Germinal center (tissue), 1 donor: ENCODE data around the gene PCSK4.
A peak's percentile ranks its signal among the peaks of the same experiment; 100 is the strongest.
"Not testable (repeated sequence)": the region's sequence is repeated elsewhere in the genome, so short reads cannot be mapped to it uniquely, and the experiment has no call there.

Experiments
- DNase-seq: peaks from one replicate; pipeline ENCODE4 v3.0.0; 2012; ENCODE audit warnings: mixed read lengths, low spot score

The PCSK4 gene

DNA sequence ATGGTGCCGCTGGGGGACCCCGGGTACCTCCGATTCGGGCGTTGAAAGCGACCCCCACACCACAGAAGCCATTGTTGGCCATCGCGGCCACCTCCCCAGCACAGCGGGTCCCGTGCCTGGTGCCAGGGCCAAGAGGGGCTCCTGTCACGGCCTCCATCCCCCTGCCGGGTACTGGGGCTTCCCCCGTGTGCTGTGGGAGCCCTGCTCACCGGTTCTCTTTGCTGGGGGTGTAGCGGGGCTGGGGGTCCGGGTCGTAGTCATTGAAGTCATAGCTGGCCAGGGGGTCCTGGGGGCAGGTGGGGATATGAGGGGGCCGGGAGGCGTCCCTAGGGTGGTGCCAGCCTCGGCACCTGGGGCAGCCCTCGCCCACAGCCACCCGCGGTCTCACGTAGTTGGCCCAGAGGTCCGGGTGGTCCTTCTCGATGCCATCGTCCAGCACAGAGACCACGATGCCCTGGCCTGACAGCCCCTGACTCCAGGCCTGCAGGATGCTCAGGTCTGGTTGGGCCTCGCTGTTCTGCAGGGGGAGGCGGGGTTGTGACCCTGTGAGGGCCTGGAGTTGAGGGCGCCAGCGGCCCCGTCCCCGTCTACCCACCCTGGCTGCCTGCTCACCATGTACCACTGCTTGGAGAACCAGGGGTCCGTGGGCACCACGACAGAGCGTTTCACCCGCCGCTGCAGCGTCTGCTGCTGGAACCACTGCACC lies 2.4 kb downstream of the PCSK4 start:
- DNase-seq, result no peak

DNA sequence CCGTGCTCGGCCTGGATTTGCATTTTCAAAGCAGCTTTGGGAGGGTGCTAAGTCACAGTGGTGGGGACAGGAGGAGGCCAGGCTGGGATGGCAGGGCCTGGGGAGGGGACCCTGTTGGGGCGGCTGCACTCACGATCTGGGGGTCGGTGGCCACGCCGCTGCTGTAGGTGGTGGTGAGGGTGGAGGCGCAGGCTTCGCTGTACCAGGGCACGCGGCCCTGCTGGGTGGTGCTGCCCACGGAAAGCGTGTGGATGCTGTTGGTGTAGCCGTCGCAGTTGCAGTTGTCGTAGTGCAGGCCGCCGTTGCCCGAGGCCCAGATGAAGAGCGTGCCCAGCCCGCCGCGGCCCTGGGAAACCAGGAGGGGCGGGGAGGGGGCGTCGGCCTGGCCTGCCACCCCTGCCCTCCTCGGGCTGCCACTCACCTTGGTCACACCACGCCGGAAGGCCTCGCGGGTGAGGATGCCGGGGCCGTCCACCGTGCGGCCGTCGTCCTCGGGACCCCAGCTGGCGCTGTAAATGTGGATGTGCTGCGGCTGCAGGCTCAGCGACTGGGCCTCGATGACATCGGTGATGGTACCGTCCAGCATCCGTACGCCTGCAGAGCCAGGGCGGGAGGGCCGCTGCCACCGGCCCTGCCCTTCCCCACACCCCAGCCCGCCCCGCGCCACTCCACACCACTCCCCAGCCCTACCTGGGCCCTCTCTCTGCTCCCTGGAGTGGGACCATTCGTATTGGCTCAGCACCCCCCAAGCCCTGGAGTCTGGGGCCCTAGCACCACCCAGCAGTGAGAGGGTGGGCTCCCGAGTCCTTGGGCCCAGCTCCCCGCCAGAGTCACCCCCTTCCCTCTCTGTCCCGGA lies 3.2 kb downstream of the PCSK4 start:
- DNase-seq, result no peak

DNA sequence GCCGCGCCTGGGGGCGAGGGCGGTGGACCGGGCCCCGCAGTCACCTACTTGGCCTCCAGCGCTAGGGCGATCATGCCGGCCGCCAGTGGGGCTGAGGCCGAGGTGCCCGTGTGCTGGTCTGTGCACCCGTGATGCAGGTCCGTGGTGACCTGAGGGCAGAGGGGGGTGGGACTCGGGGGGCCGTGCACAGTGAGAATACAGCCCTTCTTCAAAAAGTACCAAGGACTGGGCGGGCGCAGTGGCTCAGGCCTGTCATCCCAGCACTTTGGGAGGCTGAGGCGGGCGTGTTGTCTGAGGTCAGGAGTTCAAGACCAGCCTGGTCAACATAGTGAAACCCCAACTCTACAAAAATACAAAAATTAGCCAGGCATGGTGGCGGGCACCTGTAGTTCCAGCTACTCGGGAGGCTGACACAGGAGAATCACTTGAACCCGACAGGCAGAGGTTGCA lies 6.1 kb downstream of the PCSK4 start:
- no peak for DNase-seq

GRCh38 chr19:1483131-1483978 lies 6.8 kb downstream of the PCSK4 start:
- no peak for DNase-seq

DNA sequence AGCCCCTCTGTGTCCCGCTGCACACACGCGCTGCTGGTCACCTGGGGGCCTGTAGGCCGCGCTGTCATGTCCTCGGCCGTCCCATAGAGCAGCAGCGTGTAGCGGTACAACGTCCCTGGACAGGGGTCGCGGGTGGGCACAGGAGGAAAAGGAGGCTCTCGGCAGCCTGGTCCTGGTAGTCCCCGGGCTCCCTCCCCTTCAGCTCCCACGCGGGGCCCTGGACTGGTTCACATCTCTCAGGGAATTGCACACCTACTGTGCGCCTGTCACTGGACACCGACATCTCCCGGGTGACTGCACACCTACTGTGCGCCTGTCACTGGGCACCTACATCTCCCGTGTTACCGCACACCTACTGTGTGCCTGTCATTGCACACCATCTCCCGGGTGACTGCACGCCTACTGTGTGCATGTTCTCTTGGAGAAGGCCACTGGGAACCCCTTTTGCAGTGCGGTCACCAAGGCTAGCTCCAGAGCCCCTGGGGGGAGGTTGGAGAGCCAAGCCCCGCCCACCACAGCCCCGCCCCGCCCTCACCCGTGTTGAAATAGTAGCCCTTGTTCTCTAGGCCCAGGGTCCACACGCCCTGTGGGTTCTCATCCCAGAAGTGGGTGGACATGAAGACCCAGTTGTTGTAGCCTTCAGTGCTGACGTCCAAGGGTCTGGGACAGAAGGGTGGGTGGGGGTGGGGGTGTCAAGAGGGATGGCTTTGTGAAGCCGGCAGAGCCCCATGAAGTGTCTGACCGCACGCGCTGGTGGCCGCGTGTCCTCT lies 7.6 kb downstream of the PCSK4 start:
- no peak for DNase-seq

DNA sequence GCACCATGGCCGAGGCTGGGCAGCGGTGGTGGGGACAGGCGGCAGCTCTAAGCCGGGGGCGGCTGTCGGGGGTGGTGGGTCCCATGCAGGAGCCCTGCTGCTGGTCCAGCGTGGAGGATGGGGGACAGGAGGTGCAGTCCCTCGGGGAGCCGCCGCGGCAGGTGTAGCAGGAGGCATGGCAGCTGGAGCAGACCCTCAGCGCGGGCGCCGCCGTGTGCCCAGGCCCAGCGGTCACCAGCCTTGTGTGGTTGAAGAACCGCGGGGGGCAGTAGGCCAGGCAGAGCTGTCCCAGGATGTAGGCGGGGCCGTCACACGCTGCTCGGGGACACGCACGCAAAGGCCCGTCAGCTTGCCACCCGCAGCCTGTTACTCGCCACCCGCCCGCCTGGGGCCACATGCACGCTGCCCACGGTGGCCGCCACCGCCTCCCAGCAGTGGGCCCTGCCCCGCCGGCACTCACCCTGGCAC lies 8.2 kb downstream of the PCSK4 start:
- DNase-seq, result no peak

- DNase-seq, result no peak
Measured at GRCh38 chr19:1481224-1481892, 8.8 kb downstream of the PCSK4 start.

DNA sequence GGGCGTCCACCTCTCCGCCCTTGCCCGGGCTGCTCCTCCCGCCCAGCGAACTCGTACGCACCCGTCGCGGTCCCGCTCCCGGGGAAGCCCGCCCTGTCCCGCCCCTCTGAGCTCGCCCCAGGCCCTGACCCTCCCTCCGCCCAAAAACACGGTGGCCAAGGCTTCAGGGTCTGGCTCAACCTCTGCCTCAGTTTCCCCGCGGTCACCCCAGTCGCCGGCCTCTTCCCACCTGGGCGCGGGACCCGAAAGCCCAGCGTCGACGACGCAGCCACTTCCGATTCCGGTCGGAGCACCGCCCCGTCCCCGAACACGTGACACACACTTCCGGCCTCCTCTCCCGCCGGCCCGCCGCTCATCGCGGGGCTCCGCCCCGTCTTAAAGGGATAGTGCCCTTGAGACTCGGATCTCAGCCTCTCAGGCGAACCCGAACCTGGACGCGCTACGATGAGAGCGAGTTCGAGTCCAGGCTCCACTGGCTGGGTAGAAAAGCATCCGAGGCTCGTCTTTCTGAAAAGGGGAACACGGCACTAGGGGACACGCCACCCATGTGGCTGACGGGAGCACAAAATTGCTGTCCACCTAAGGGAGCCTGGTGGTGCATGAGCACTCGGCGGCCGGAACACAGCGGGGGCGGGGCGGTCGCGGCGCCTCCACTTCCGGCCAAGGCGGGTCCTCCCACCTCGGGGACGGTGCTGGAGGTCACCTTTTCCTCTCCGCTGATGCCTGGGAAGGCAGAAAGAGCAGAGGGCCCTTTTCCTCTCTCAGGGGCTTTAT lies 11.0 kb downstream of the PCSK4 start, which contains the start of gene C19orf25:
C19orf25 (minus strand) TSS at position 282 of the 774 bp plus-strand sequence. CDS start 312 bp downstream, outside the sequence.
- DNase-seq, result peak; percentile 93

DNA sequence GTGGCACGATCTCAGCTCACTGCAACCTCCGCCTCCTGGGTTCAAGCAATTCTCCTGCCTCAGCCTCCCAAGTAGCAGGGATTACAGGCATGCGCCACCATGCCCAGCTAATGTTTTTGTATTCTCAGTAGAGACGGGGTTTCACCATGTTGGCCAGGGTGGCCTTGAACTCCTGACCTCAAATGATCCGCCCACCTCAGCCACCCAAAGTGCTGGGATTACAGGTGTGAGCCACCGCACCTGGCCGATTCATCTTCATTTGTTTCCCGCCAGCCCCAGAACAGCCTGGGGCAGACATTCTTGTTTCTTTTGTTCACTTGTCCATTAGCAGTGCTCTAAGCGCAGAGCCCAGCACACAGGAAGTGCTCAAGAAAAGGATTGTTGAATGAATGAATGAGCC lies 13.1 kb downstream of the PCSK4 start:
- not testable (repeated sequence) for DNase-seq

GRCh38 chr19:1475751-1476437 lies 14.3 kb downstream of the PCSK4 start:
- DNase-seq, result no peak

DNA sequence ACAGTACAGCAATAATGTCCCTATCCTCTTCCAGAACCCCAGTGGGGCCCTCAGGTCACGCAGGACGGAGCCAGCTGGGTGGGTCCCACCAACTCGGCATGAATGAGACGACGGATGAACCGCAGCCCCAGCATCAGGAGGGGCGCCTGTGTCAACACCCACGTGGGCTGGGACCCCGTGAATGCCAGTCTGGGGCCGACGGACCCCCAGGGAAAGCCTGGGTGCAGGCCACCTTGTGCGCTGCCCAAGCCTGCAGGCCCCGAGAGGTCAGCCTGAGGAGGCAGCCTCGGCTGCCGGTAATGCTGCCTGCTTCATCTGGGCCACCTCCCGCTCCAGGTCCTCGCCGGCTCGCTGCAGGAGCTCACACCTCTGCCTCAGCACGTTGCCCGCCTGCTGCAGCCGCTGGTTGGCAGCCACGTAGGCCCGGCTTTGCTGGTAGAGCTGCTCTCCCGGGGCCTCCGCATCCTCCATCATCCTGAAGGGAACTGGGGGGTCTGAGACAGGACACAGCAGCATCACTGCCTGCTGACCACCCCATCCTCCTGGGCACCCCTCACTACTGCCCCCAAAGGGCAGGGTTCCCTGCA lies 15.3 kb downstream of the PCSK4 start:
- no peak for DNase-seq

DNA sequence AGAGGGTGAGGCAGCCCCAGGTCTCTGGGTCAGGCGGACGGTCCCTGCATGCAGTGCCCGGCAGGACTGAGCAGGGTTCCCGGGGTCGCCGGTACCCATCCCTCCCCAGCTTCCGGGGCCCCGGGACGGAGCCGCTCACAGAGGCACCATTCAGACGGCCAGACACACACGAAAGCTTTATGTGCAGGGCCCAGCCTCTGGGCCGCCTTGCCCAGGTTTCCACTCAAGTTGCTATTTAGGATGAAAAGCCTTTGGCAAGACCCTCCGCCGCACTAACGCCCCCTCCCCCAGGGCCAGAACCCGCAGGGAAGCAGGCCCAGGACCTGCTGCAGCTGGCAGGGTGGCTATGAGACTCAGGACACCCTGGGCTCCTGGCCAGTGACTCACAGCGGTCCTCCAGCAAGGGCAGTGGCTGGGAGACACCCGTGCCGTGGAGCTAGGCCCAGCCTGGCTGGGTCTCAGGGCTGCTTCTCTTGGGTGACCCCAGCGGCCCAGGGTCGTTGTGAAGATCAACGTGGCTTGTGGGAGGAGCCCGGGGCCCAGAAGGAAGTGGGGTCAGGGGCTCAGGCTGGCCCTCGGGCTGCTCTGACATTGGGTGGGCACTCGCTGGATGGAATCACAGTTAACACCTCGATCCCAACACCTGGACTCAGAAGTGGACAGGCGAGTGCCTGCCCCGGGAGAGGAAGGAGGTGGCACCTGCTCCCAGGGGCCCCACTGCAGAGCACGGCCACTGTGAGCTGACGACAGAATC lies 16.0 kb downstream of the PCSK4 start:
- DNase-seq, result no peak

- DNase-seq, result no peak
Measured at GRCh38 chr19:1473085-1473851, 16.9 kb downstream of the PCSK4 start.

- no peak for DNase-seq
Measured at GRCh38 chr19:1472231-1473084, 17.7 kb downstream of the PCSK4 start.

- DNase-seq, result no peak
Measured at GRCh38 chr19:1471515-1472160, 18.5 kb downstream of the PCSK4 start.

GRCh38 chr19:1471010-1471514 lies 19.1 kb downstream of the PCSK4 start:
- DNase-seq, result no peak
